NCI-H146 treated with DMSO at 0.1 percent for 48 hours (cell line): Measurements from ENCODE around the gene KCNH4.
"Not testable (repeated sequence)": the region's sequence is repeated elsewhere in the genome, so short reads cannot be mapped to it uniquely, and the experiment has no call there.

Experiments used
- DNase-seq: peaks from one replicate; lab custom pipeline; 2025; ENCODE audit not compliant: unreplicated experiment; lab: John Stamatoyannopoulos, UW

The KCNH4 gene

DNA sequence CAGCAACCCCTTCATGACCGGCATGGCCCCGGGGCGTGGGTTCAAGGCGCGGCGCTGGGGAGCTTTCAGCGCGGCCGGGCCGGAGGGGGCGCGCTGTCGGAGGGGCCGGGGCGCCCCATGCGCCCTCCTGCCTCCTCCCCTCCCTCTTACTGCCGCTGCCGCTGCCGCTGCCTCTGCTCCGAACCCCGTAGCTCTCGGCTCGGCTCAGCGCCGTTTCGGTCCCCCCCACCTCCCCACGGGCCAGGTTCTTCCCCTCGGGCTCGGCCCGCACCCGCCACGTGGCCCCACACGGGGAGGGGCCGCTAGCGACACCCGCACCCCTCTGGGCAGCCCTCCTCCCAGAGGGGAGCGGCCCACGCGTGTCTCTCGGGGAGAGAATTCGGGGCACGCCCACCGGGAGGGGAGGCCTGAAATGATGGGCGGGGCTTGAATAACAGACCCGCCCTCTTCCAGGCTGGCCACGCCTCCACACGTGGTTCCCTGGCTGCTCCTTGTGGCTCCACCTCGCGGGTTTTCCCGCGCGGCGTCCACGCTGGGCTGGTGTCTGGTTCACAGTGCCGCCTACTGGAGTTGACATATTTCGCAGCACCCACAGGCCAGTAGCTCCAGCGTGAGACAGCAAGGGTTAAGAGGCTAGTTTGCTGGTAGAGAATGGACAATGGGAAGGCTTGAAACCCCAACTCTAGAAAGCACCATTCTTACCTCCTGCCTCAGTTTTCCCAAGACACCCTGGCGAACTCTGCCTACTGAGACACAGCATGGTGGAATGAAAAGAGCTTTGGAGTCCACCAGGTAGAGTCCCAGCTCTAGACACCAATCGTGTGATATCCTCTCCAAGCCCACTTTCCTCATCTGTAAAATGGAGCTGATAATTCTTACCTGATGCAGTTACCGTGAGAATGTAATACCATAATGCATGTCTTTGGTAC, at the start of gene KCNH4:
Gene KCNH4, minus strand, starts transcription at position 221 of the 929 bp plus-strand sequence. Its CDS starts 197 bp downstream, at position 24.
- DNase-seq, result peak; percentile 60

DNA sequence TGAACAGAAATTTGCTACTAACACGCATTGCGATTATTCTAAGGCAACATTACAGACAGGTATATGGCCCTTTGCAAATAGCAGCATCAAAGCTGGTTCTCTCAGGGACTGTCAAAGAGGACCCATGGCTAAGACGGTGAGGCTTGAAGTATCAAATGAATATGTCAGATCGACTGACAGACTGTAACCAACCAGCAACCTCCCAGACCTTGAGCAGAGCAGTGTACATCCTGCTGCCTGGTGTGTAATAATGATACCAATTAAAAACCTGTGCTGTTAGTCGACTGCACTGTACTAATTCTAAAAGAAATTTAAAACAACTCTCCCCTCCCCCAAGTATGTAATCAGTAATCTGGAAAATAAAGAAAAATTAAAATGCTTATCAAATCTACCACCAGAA, 49.3 kb upstream of the KCNH4 start:
- peak; percentile 9 for DNase-seq

DNA sequence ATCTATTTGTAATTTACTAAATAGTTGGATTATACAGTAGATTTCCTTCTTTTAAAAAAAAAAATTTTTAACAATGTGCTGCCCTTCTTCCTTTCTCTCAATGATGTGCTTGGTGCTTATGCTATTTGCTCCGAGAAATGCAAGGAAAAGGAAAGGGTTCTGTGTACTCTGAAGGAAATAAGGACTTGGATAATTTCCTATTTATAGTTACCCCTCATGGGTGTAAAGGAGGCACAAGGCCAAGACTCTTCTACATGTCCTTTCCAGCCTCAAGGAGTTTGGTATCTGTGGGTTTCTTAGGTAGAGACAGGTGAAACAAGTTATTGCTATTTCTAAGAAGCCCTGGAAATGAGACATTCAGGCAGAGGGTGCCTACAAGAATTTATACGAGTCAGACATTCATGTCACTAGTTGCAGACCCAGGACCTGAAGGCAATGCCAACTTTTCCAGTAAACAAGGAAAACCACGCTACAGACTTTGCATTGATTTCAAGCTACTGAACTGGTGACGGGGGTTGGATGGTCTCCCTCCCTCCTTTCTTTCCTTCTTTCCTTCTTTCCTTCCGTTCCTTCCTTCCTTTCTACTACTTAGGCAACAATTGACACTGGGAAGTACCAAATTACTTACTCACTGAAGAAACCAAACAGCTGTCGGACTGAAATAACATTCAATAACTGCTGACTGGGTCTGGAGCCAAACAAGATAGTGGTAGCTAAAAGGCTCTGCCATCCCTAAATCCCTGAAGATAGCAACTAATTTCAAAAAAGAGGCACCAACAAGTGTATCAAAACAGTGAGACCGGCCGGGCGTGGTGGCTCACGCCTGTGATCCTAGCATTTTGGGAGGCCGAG, 47.1 kb upstream of the KCNH4 start:
- no peak for DNase-seq

DNA sequence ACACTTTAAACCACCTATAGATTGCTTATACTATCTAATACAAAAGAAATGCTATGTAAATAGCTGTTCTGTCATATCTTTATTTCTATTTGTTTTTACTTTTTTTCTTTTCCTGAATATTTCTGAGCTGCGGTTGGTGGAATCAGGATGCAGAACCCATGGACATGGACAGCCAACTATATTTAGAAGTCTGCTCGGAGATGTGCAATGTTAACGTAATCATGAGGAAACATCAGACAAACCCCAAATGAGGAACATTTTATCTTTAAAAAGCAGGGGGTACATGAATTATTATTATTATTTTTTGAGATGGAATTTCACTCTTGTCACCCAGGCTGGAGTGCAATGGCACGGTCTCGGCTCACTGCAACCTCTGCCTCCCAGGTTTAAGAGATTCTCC, 44.7 kb upstream of the KCNH4 start:
- DNase-seq, result no peak

DNA sequence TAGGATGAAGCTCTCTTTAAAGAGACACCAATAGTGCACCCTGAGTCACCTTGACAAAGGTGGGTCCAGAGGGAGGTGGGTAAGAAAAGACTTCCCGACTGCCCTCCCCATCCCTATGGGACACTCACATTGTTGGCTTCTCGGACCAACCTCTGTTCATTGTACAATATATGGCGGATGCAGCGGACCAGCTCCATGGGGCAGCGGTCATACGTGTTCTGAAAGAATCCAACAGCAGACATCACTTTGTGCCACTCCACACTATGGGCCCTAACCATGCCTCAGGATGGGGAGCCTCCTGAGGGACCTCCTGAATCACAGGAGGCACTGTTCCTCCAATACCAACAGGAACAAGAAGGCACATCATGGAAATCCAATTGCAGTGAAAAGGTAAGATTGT, 43.7 kb upstream of the KCNH4 start:
- no peak for DNase-seq

DNA sequence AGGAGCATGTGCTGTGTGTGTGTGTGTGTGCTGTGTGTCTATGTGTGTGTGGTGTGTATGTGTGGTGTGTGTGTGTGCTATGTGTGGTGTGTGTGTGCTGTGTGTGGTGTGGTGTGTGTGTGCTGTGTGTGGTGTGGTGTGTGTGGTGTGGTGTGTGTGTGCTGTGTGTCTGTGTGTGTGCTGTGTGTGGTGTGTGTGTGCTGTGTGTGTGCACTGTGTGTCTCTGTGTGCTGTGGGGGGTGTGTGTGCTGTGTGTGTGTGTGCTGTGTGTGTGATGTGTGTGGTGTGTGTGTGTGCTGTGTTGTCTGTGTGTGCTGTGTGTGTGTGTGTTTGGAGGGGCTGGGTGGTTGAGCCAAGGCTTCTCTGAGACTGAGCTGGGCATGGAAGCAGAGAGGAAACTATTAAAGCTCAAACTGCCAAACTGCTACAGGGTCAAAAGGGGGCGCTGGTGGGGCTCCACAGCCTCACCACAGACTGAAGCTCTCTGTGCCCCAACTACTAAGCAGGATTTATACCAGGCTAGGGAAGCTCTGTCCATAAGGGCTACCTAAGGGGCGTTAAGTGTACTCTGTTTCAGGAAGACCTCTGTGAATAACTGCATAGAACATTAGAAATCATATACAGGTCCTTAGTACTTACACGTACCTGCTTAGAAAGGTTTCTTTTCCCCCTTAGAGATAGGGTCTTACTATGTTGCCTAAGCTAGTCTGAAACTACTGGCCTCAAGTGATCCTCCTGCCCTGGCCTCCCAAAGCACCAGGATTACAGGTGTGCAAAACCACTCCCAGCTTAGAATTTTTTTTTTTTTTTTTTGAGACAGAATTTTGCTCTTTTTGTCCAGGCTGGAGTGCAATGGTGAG, 41.2 kb upstream of the KCNH4 start:
- no peak for DNase-seq

DNA sequence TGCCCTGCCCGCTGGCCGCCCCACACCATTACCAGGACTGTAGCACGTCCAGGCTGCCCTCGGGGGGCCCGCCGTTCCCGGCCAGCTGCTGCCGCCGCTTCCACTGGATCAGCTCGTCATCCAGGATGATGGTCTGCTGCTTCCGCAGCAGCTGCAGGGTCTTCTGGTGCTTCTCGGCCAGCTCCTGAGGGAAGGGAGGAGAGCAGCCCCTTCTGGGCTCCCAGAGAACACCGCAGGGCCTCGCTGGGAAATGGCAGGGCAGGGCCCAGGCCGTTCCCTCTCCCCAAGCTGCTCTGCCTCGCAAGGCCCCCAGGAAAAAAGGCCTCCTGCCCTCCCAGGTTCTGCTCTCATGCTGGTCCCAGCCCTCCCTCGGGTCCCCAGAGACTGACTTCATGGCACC, 38.3 kb upstream of the KCNH4 start:
- DNase-seq, result not testable (repeated sequence)

DNA sequence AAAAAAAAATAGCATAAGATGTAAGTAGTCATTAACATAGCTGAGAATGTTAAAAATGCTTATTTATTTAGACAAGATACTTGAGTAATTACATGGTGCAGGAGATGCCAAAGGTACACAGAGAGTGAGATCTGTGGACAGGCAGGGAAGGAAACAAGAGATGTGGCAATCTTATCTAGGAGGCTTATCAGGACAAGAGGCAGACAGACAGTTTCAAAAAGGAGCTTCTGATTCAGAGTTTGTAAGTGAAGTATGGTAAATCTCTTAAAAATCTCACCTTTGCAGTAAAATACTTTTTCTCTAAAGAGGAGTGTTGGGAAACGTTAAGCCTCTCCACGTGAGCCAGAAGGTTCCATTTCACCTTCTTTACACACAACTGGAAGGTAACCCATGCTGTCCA, 33.2 kb upstream of the KCNH4 start:
- DNase-seq, result no peak

DNA sequence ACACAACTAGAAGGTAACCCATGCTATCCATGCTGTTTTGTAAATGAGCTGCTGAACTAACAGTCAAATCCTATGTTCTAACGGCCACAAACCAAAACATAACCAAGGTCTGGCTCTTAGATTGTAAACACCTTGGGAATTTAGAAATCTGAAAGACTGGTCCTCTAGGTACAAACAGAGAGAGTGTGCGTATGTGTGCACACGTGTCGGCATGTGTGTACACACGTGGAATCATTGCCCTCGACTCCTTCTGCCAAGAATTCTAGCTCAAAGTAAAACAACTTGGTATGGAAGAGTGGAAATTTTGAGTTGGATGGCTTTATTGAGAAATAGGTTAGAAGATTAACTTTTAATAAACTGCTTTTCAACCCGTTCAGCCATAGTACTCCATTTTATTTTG, 31.4 kb upstream of the KCNH4 start:
- DNase-seq, result no peak

DNA sequence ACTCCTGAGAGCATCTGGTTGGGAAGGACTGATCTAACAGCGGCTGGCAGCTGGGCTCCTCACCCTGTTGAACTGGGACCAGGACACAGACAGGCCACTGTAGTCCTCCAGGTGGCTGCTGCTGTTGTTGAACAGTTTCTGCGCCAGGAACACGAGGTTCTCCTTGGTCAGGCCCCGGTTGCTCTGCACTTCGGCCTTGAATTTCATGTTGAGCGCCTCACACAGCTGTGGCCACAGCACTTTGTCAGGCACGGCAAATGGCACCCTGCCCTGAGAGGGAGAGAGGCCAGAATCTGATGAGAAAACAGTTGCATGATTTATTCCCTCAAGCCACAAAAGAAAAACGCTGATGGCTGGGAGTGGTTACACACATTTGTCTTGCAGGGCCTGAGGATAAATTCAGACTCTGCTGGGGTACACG, 31.0 kb upstream of the KCNH4 start:
- not testable (repeated sequence) for DNase-seq

DNA sequence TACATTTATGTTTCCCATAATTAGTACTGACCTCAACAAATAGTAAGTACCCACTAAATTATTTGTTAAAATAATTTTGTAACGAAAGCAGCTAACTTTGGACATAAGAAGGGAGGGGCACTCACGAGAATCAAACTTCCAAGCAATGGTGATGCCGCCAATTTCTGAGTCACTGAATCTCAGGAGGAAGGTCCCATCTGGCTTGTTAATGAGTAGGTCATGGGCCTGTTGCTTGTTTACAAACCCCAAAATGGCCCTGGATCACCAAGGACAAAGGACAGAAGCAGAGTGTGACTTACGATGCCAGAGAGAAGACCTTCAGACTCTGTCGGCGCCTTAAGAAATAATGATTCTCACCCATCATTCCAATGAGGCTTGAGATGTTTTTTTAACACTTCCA, 29.1 kb upstream of the KCNH4 start:
- DNase-seq, result no peak

DNA sequence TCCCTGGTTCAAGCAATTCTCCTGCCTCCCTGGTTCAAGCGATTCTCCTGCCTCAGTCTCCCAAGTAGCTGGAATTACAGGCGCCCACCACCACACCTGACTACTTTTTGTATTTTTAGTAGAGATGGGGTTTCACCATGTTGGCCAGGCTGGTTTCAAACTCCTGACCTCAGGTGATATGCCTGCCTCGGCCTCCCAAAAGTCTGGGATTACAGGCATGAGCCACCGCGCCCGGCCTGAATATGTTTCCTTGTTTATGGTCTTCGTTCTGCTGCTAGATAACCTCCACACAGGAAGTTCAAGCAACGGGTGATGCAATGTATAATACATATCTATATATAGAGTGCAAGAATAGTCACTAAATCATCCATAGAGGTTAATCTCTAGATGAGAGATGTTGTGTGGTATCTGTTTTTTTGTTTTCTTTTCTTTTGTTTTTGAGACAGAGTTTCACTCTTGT, 25.2 kb upstream of the KCNH4 start:
- DNase-seq, result not testable (repeated sequence)

DNA sequence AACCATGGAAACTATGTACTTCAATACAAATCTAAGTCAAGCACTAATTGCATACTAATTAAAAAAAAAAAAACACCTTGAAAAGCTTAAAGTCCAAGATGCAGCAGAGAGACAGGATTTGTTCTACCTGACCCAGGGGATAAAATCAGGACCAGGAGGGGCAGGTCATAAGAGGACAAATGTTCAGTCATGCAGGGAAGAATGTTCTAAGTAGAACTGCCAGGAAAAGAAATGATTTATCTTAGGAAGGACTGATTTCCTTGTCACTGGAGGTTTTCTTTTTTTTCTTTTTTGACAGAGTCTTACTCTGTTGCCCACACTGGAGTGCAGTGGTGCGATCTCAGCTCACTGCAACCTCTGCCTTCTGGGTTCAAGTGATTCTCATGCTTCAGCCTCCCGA, 22.4 kb upstream of the KCNH4 start:
- no peak for DNase-seq

DNA sequence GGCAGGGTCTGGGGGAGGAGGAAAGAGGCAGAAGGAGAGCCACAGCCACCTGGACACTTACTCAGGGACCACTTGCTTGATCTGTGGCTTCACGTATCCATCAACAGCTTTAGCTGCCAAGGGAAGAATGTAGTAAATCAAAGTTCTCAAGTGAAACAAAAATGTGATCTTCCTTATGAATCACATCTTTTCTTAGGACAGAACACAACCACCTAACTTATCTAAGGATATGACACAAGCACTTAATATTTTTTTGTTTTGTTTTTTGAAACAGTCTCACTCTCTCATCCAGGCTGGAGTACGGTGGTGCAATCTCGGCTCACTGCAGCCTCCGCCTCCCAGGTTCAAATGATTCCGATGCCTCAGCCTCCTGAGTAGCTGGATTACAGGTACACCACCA, 21.8 kb upstream of the KCNH4 start:
- DNase-seq, result no peak

DNA sequence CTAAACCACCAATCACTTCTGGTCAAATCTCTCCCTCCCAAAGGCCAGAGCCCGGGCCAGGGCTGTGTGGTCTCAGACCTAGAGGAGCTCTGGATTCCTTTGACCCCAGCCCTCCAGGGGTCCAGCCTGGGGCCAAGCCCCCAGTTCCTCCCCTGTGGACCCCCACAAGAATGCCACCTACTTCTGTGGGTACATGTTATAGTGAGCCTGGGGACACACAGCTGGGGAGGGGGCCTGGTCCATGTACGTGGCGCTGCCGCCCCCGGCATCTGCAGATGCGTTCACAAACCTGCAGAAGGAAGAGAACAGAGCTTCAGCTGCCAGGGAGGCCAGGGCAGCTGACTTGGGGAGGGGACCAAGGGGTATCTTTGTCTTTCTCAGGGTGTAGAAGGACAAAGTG, 21.2 kb upstream of the KCNH4 start:
- no peak for DNase-seq

DNA sequence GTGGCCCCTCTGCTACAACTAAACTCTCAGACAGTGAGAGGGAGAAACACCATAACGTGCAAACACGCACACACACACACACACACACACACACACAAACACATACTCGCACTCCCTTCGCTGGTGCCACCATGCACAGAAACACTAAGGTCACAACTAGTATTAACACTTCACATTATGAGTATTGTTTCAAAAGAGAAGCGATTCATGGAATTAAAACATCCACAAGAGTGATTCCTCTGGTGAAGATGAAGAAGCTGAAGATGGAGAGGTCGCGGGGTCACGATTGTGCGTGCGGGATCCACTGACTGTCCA, 20.5 kb upstream of the KCNH4 start:
- no peak for DNase-seq

DNA sequence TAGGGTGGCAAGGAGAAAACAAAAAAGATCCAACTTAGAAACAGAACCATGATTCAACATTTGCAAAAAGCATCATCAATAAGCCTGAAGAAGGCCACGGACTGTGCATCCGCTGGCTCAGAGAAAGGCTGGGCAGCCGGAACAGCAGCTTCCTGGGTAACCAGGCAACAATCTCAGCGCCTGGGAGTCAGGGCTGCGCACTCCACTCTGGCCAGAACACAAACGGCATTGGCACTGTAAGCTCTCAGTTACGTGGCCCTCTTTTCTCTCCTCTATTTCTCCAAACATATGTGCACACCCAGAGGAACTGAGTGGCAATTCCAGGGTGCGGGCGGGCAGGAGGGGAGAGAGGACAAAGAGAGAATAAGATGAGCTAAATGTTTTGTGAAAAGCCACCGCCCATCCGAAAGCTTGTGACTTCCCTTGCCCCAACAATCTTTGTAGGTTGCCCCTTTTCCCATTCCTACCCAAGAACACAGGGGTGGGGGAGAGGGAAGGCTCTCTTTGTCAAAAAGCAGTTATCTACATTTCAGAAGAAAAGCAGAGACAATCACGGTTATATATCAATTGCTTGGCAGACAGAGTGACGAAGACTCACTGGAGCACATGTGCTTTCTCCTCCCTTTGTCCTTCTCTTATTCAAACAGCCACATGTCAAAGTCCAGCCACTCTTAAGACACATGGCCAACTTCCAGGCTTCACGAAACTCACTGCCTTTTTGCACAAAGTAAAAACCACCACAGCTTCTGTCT, 19.9 kb upstream of the KCNH4 start:
- DNase-seq, result no peak

DNA sequence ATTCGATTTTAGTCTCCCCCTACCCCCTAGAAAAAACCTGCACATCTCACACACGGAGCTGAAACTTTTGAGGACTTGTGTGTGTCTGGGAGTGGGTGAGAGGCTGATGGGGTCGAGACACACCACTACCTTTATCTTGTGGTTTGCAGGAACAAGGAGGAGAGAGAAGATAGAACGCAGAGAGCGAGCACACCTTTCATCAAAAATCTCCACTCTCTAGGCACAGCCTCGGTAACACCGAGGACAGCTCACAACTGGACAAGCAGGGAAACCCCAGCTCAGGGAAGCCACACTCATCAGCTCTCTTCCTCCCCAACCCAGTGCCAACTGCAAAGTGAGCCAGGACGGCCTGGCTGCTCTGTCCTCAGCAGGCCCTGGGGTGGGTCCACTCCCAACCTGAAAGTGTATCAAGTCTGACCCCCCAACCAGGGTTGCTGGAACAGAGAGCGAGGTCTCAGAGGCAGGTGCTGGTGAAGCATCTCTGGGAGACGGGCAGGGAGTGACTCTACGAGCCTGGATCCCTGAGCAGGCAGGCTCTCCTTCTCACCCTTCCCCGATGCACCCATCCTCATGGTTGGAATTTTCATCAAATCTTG, 18.6 kb upstream of the KCNH4 start:
- no peak for DNase-seq

DNA sequence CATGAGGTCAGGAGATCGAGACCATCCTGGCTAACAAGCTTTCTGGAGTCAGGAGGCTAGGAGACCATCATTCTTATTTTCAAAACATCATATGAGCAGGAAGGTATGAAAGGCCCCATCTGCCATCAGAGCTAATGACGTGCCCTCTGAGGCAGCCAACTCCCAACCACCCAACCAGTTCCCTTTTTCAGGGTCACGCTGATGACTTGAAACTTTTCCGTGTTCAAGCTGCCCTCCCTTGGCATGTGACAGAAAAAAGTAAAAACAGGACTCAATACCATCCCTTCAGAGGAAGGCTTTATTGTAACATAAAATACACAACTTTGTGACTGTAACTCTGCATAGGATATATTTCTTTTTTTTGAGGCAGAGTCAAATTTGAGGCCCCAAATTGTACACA, 18.0 kb upstream of the KCNH4 start:
- no peak for DNase-seq

DNA sequence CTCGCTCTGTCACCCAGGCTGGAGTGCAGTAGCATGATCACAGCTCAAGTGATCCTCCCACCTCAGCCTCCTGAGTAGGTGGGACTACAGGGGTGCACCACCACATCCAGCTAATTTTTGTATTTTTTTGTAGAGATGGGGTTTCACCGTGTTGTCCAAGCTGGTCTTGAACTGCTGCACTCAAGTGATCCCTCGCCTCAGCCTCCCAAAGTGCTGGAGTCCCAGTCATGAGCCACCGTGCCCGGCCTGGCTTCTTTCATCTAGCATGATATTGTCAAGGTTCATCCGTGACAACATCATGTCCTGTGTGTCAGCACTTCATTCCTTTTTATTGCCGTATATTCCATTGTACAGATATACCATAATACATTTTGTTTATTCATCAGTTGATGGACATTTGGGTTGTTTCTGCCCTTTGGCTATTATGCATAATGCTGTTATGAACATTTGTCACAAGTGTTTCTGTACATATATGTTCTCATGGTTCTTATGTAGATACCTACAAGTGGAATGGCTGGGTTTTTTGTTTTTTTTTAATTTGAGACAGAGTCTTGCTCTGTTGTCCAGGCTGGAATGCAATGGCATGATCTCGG, 16.7 kb upstream of the KCNH4 start:
- DNase-seq, result no peak
